GM12801 (cell line): Measurements from ENCODE around the gene PPFIA4.

Experiments
- TF ChIP-seq, protein P1 (sequence below): IDR thresholded peaks from one replicate; pipeline ENCODE4 v1.5.1; 2011; ENCODE audit warnings: control low read depth; ENCODE audit not compliant: insufficient read length; ENCODE audit errors: extremely low read depth

The PPFIA4 gene

GRCh38 chr1:203096566-203096965 is 70.3 kb downstream of the PPFIA4 start:
- TF ChIP-seq, protein P1, sequence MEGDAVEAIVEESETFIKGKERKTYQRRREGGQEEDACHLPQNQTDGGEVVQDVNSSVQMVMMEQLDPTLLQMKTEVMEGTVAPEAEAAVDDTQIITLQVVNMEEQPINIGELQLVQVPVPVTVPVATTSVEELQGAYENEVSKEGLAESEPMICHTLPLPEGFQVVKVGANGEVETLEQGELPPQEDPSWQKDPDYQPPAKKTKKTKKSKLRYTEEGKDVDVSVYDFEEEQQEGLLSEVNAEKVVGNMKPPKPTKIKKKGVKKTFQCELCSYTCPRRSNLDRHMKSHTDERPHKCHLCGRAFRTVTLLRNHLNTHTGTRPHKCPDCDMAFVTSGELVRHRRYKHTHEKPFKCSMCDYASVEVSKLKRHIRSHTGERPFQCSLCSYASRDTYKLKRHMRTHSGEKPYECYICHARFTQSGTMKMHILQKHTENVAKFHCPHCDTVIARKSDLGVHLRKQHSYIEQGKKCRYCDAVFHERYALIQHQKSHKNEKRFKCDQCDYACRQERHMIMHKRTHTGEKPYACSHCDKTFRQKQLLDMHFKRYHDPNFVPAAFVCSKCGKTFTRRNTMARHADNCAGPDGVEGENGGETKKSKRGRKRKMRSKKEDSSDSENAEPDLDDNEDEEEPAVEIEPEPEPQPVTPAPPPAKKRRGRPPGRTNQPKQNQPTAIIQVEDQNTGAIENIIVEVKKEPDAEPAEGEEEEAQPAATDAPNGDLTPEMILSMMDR, result no peak

DNA sequence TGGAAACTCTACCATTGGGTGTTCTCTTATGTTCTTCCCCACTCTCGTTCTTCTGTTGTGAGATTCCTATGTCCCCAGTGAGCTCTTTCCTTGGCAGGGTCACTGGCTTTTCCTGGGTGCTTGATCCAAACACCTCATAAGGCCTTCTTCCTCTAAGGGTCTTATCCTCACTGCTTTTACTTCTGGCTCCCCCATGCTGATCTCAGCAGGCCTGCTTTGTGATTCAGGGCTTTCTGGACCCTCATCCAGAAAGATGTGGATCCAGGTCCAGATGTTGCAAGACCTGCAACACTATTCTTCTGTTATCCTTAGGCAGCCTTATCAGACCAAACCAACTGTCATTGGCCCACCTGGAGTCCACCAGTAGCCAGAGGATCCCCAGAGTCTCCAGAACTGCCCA is 70.7 kb downstream of the PPFIA4 start:
- TF ChIP-seq, protein P1, result no peak

GRCh38 chr1:203098445-203098844 is 72.2 kb downstream of the PPFIA4 start:
- TF ChIP-seq, protein P1, result no peak

- TF ChIP-seq, protein P1, result no peak
Observed at GRCh38 chr1:203098914-203099520, 72.7 kb downstream of the PPFIA4 start.

GRCh38 chr1:203099805-203100515 is 73.7 kb downstream of the PPFIA4 start:
- TF ChIP-seq, protein P1, result no peak

- TF ChIP-seq, protein P1, result no peak
Observed at GRCh38 chr1:203100516-203100869, 74.2 kb downstream of the PPFIA4 start.

- TF ChIP-seq, protein P1, result no peak
Observed at GRCh38 chr1:203101813-203102634, 75.7 kb downstream of the PPFIA4 start.
